Vagina (tissue), 2 donors: ENCODE measurements around the gene NAA16. TPM values are rescaled to one million over a fixed set of nuclear protein-coding genes. Genes with fewer than 3 reads are reported as not detected.

ENCODE experiments used
- DNase-seq, 2 donors: peaks; one replicate each; pipeline ENCODE4 v3.0.0-alpha.2; 2017; ENCODE audit errors: extremely low spot score in 2 of 2
- H3K27ac ChIP-seq: fragments of 200-600 bp; sonication (generic); one replicate; pipeline ENCODE4 v1.5.1; 2019
- H3K27me3 ChIP-seq: fragments of 200-600 bp; sonication (generic); one replicate; pipeline ENCODE4 v1.5.1; 2019
- H3K36me3 ChIP-seq, 2 donors: fragments of 200-600 bp; sonication (generic); one replicate each; pipeline ENCODE4 v1.5.1; 2017 to 2019
- H3K4me1 ChIP-seq: fragments of 200-600 bp; sonication (generic); one replicate; pipeline ENCODE4 v1.5.1; 2019
- H3K4me3 ChIP-seq, 2 donors: fragments of 200-600 bp; sonication (generic); 1 replicate in 1 of 2; 2 replicates in 1 of 2; pipeline ENCODE4 v1.5.1; 2016 to 2019
- H3K9me3 ChIP-seq: fragments of 200-600 bp; sonication (generic); one replicate; pipeline ENCODE4 v1.5.1; 2019
- CTCF ChIP-seq, 3 experiments: fragments of 450-650 bp in 2 of 3; fragments of 200-600 bp in 1 of 3; sonication (generic) in 1 of 3; IDR thresholded peaks; one replicate each; pipeline ENCODE4 v1.5.1; 2017 to 2019; ENCODE audit warnings: antibody characterized with exemption in 3 of 3, mild to moderate bottlenecking in 2 of 3, moderate library complexity in 2 of 3
- POLR2A ChIP-seq, 2 donors: fragments of 450-650 bp; IDR thresholded peaks; one replicate each; pipeline ENCODE4 v1.6.1; 2017; ENCODE audit warnings: antibody characterized with exemption in 2 of 2, mild to moderate bottlenecking in 2 of 2, moderate library complexity in 2 of 2
- POLR2AphosphoS5 ChIP-seq, 2 donors: sonication (generic); formaldehyde crosslinking; IDR thresholded peaks; one replicate each; pipeline ENCODE4 v1.9.0; 2017; ENCODE audit warnings: antibody characterized with exemption in 2 of 2, mild to moderate bottlenecking in 2 of 2, low read depth in 1 of 2; ENCODE audit not compliant: insufficient read depth in 1 of 2
- intact Hi-C: fragments of 100-400 bp; cut with DNase I; formaldehyde crosslinking; loops from one replicate; pipeline ENCODE4 v1.15.1; 2023
- small RNA-seq: library from RNA; depleted of rRNA; stranded (forward); fragments of <200 nt; gene quantifications from one replicate; pipeline ENCODE3, GENCODE V24; 2016
- total RNA-seq: library from RNA; depleted of rRNA; stranded (reverse); fragments of >200 nt; gene quantifications from one replicate; pipeline ENCODE4 v1.2.3, GENCODE V29; 2016

The NAA16 gene
- total RNA-seq, 1 donor from 2014 or later = 30.2 TPM

- Histone ChIP-seq H3K27ac (no peak overlapping the region), H3K4me1 (peaks cover 7% of the 10 kb centered on the region), H3K4me3 (no peak overlapping the region), H3K9me3 (no peaks in the 10 kb centered on the region), H3K27me3 (no peaks in the 10 kb centered on the region), H3K36me3 (no peaks in the 10 kb centered on the region)
- no peak for DNase-seq
- TF ChIP-seq POLR2AphosphoS5 (IDR thresholded peaks at IDR 0.05; ENCODE audit: insufficient read depth in 1 of 2, low read depth in 1 of 2) (no peak), CTCF (IDR thresholded peaks at IDR 0.05) (no peak), POLR2A (IDR thresholded peaks at IDR 0.05) (no peak)
- intact Hi-C loops = no loop called here
These were observed 115.0 kb downstream of the NAA16 start for GRCh38 chr13:41426047-41426446.

Small RNA genes lying within 50 kb of the gene (small RNA-seq; reads per million reads assigned to genes)
- gene RNU6-57P = not detected

Other genes starting within 250 kb of the NAA16 start
- 13.5 TPM for gene WBP4, start 249.8 kb upstream of the NAA16 start, total RNA-seq
- gene KBTBD6, start 178.5 kb upstream of the NAA16 start, total RNA-seq = 8.1 TPM
- gene KBTBD7, start 116.7 kb upstream of the NAA16 start, total RNA-seq = 5.9 TPM
- 17.2 TPM for gene MTRF1, start 47.7 kb upstream of the NAA16 start, total RNA-seq
- 212 TPM for gene RGCC, start 146.3 kb downstream of the NAA16 start, total RNA-seq